Posterior cingulate gyrus (tissue), 11 donors: ENCODE data around the gene TMEM165.
"Not testable (repeated sequence)": the region's sequence is repeated elsewhere in the genome, so short reads cannot be mapped to it uniquely, and the experiment has no call there.

Experiments
- DNase-seq, 10 donors: peaks; one replicate each; pipeline versions ENCODE4 v3.0.0 to v3.0.0-alpha.2; 2020 to 2021; ENCODE audit warnings: mixed read lengths in 3 of 10
- intact Hi-C: fragments of 100-400 bp; cut with DNase I; formaldehyde crosslinking; loops from one replicate; pipeline ENCODE4 v1.15.1; 2023

The TMEM165 gene, protein sequence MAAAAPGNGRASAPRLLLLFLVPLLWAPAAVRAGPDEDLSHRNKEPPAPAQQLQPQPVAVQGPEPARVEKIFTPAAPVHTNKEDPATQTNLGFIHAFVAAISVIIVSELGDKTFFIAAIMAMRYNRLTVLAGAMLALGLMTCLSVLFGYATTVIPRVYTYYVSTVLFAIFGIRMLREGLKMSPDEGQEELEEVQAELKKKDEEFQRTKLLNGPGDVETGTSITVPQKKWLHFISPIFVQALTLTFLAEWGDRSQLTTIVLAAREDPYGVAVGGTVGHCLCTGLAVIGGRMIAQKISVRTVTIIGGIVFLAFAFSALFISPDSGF

DNA sequence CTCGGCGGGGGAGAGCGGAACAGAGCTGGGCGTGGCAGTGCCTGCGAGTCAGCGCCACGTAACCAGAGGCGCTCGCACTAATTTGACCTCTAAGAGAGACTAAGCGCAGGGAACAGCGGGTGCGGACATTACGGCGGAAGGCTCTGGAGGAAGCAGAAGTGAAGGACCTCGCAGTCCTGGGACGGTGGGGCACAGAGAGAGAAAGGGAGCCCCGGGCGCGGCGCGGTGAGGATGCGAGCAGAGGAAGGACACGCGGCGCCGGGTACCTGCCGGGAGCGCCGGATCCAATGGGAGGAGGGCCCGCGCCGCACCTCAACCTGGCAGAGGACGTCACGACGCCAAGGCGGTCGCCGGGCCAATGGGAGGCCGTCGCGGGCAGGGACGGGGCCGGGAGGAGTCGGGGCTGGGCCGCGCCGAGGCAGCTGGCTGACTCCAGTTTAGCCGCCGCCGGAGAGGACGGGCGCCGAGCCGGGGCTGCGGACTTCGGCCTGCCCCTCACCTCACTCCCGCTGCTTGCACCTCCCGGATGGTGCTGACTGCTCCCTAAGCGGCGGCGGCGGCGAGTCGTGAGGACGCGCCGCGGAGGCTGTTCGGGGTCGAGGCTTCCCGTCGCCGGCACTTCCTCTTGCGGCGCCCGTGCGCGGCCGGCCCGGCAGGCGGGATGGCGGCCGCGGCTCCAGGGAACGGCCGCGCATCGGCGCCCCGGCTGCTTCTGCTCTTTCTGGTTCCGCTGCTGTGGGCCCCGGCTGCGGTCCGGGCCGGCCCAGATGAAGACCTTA is at the start of gene TMEM165:
TMEM165 (plus strand) TSS at position 429 of the 779 bp plus-strand sequence; CDS start at position 662, 233 bp downstream.
- intact Hi-C loops, result loop anchor here (1.0 to 10.0 kb wide), 4 partner anchors 33 to 459 kb away; partner anchors contain the start of genes CLOCK, EXOC1 and SRD5A3
- DNase-seq, result peak; percentile 81 to 99 (median 92)

DNA sequence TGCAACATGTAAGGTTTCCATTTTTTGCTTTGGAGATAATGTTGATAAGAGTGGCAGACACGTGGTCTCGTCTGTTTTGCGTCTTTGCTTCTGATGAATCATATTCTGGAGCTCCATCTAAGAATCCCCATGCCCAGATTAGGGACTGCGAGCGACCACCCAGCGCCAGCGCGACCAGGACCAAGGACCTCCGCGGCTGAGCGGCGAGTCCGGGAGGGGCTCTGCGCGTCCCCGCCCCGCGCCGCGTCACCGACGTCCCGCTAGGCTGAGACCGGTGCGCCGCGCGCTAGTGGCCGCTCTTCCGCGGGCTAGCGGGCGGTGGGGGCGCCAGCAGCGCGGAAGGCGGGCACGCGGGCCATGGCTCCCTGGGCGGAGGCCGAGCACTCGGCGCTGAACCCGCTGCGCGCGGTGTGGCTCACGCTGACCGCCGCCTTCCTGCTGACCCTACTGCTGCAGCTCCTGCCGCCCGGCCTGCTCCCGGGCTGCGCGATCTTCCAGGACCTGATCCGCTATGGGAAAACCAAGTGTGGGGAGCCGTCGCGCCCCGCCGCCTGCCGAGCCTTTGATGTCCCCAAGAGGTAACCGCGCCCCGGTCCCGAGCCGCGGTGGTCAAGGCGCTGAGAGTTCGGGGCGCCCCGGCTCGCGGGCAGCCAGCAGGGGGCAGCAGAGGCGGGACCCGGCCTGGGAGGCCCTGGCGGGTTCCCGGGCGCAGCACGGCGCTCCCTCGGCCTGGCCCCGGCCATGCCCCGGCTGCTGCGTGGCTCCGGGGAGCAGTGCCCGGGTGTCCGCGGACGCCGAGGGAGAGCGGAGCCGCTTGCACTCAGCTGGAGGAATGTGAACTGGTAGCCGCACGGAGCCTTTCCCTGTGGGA is 49.5 kb upstream of the TMEM165 start, which contains the start of gene SRD5A3:
SRD5A3 (plus strand) TSS at position 263 of the 871 bp plus-strand sequence; CDS start at position 358, 95 bp downstream.
- intact Hi-C loops, result loop anchor here (1.0 to 5.0 kb wide), 4 partner anchors 49 to 506 kb away; partner anchors contain the start of genes EXOC1 and TMEM165
- DNase-seq, result peak; percentile 67 to 97 (median 80)

DNA sequence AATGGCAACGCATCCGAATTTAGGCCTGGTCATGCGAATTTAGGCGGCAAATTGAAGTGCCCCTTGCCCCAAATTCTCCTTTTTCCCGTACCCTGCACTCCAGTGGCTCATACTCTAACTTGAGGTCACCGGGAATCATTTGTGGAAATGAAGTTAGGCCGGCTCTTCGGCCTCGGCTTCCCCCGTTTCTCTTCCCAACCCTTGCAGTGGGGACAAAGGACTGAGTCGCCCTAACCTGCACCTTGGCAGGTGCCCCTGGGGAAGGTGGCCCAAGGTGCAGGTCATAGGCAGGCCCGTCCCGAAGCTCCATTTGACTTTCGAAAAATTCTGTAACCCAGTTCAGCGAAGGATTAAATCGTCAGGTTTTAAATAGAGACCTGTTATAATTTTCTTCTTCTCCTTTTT is 48.9 kb upstream of the TMEM165 start:
- DNase-seq, result no peak
- intact Hi-C loops, result loop anchor here (1.0 to 5.0 kb wide), 4 partner anchors 48 to 505 kb away; partner anchors contain the start of genes EXOC1 and TMEM165

DNA sequence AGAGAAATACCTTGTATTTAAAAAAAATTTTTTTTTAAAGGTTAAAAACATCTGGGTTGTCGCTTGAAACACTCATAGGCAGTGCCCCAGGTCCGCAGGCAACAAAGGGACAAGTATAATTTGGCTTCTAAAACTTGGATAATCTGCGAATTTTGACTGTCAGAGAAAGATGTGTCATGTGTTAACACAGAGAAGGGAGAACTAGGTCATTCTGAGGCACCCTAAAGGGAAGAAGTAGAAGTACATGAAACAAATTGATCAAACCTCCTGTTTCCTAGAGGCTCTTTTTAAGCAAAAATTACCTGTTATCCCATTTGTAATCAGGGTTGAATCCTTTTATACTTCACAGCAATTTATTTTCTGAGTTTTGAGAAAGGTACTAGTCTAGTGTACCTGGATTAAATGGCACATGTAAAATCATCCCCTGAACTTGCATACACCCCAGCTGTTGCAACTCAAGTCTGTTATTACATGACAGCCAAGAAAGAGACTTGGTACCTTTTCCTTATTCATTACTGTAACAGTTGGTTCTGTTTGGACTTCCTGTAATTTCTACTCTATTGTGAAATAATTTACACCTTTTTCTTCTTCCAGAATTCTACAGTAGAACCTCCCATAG is 48.0 kb upstream of the TMEM165 start:
- intact Hi-C loops, result loop anchor here (2.0 to 5.0 kb wide), 2 partner anchors 207 to 505 kb away; partner anchors contain the start of gene EXOC1

DNA sequence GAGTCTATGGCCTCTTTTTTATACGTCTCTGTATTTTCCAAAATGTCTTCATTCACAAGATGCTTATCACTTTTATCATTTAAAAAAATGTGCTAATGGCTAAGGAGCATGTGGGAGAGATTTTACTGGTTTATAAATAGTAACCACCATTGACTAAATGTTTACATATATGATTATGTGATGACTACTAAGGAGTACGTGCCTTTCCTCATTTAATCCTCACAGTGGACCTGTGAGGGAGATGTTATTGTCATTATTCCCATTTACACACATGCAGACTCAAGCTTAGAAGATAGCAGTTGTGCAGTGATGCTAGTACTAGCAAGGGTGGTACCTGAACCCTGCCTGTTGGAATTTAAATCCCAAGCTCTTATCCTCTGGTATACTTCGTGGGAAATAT is 47.3 kb upstream of the TMEM165 start:
- DNase-seq, result no peak
- intact Hi-C loops, result loop anchor here (5.0 kb wide), 1 partner anchor 504 kb away; the partner anchor contains the start of gene EXOC1

More for the DNA sequence above, 48.0 kb upstream of the TMEM165 start:
- DNase-seq, result no peak

DNA sequence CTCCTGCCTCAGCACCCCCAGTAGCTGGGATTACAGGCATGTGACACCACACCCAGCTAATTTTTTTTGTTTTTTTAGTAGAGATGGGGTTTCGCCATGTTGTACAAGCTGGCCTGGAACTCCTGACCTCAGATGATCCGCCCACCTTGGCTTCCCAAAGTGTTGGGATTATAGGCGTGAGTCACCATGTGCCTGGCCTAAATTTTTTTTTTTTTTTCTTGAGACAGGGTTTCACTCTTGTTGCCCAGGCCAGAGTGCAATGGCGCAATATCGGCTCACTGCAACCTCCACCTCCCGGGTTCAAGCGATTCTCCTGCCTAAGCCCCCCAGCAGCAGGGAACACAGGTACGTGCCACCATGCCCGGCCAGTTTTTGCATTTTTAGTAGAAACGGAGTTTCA is 44.9 kb upstream of the TMEM165 start:
- DNase-seq, intact Hi-C loops: not testable (repeated sequence)

DNA sequence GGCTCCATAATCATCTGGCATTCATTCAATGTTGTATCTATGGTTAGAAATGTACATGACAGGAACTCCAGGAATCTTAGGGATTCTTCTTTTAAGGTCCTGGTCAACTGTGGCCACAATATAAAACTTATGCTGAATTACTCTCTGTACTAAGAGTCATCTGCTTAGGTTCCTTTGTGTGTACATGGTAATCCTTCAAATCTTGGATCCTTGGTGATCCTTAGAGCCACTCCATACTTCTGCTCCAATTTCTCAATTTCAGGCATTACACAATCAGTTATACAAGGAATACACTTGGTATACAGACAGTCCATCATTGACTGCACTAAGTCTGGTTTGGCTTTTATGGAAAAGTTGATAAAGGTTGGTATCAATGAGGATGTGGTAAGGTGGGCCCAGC is 43.9 kb upstream of the TMEM165 start:
- no peak for DNase-seq
- intact Hi-C loops, result no loop called here

DNA sequence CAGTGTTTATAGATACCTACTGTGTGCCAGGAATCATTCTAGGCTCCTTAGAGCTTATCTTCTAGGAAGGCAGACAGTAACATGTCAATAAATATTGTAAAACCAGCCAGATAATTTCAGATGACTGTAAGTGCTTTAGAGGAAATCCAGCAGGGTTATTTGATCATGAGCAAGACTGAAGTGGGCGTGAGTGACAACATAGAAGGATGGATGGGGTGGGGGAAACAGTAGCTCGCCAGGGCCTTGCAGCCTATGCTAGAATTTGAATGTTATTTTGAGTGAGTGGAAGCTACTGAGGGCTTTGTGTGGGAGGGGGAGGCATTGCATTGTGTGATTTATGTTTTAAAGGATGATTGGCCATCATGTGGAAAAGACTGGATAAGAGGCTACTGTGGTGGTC is 43.0 kb upstream of the TMEM165 start:
- no peak for DNase-seq
- intact Hi-C loops, result no loop called here

DNA sequence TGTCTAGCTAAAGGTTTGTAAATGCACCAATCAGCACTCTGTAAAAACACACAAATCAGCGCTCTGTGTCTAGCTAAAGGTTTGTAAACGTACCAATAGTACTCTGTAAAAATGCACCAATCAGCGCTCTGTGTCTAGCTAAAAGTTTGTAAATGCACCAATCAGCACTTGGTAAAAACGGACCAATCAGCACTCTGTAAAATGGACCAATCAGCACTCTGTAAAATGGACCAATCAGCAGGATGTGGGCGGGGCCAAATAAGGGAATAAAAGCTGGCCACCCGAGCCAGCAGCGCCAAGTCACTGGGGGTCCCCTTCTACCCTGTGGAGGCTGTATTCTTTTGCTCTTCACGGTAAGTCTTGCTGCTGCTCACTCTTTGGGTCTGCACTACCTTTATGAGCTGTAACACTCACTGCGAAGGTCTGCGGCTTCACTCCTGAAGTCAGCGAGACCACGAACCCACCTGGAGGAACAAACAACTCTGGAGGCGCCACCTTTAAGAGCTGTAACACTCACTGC is 42.5 kb upstream of the TMEM165 start:
- intact Hi-C loops, DNase-seq: not testable (repeated sequence)

DNA sequence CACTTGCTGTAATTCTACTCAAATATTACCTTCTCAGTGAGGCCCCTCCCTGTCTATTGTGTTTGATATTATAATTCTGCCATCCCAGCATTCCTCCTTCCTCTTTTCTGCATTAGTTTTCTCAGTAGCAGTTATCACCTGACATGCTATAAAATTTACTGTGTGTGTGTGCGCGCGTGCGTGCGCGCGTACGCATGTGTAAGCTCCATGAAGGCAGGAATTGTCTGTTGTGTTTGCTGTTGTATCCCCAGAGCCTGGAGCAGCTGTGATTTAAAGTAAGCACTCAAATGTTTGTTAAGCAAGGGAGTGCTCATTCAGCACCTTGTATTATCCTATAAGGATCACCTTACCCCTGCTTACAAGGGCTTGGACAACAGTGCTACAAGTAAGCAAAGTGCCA is 41.1 kb upstream of the TMEM165 start:
- intact Hi-C loops, result no loop called here
- DNase-seq, result no peak

DNA sequence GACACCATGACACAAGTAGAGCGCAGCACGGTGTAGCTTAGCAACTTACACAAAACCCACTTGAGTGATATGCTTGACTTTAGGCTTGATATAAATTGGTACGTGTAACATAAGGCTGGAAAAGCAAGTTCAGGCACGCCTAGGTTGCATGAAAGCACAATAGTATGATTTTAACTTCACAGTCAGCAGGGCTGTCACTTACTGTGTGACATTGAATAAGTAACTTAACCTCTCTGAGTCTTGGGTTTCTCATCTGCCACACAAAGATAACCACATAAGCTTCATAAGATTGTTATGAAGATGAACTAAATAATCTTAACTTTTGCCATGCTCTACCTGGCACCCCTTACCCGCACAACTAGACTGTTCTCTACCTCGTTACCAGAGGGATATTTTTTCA is 40.2 kb upstream of the TMEM165 start:
- intact Hi-C loops, result no loop called here

DNA sequence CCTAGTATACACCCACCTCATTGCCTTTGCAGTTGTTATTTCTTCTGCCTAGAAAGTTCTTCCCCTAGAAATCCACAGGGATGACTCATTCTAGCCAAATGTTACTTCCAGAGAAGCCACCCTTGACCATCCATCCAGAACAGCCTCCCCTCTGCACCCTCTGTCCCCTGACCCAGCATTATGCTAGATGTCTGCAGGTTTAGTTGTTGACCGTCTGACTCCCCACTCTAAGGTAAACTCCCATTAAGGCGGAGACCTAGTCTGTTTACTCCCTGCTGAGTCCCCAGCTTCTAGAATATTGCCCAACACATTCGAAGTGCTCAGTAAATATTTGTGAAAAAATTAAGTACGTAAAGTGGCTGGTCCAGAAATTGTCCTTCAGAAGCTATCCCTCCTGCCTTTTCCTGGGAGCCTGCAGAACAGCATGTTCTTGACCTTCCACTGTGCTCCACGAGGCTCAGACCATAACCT is 38.7 kb upstream of the TMEM165 start:
- no peak for DNase-seq
- intact Hi-C loops, result no loop called here

More for the DNA sequence above, 40.2 kb upstream of the TMEM165 start:
- DNase-seq, result no peak

DNA sequence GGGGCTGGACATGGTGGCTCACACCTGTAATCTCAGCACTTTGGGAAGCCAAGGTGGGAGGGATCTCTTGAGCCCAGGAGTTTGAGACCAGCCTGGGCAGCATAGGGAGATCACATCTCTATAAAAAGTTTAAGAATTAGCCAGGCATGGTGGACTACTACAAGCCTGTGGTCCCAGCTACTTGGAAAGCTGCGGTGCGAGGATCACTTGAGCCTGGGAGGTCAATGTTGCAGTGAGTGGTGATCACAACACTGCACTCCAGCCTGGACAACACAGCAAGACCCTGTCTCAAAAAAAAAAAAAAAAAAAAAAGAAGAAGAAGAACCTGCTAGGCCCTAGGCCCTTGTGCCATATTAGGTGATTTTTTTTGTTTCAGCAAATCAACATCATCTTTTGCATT is 37.5 kb upstream of the TMEM165 start:
- no peak for DNase-seq
- intact Hi-C loops, result no loop called here

DNA sequence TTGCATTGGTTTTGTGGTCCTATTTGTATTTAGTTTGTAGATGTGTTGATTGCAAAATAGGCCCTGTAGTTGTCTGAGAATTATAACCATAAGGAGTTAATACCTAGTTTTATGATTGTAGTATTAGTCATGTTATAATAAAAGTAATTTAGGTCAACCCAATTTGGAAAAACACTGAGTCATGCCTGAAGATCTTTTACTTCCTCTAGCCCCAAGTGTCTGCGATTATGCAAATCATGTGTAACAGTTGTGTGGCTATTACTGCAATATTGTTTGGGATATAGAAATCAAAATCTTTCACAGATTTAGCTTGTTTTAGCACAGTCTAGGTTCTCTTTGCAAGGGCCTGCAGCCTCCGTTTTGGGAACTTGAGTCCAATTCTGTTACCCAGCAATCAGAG is 37.1 kb upstream of the TMEM165 start:
- intact Hi-C loops, result no loop called here
- DNase-seq, result no peak

DNA sequence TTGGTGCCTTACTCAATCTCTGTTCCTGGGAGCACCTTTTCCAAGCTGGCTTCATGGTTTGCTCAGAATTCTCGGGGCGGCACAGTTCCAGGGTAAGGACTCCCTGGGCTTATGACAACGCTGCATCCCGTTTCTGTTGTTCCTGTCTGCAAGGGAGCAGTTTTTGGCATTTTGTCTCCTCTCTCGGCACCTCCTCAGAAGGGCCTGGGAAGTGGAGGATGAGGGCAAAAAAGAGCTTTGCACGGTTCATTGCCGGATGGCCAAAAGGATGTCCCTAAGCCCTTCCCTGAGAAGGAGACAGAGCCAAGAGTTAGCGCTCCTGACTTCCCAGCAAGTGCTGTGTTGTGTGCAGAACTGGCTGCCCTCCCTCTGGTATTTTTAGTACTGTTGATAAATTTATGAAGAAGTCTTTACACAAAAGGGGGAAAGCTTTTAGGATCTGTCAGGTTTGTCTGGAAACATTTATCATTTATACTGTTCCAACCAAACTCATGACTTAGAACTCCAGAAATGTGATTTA is 36.3 kb upstream of the TMEM165 start:
- DNase-seq, result no peak
- intact Hi-C loops, result no loop called here

DNA sequence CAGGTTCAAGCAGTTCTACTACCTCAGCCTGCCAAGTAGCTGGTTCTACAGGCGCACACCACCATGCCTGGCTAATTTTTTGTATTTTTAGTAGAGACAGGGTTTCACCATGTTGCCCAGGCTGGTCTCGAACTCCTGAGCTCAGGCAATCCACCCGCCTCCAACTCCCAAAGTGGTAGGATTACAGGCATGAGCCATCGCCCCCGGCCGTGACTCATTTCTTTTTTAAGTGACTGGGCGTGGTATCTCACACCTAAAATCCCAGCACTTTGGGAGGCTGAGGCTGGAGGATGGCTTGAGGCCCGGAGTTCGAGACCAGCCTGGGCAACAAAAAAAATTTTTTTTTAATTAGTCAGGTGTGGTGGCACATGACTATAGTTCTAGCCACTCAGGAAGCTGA is 32.8 kb upstream of the TMEM165 start:
- DNase-seq, result peak in 1 of 10 donors; percentile 72
- intact Hi-C loops, result loop anchor here (5.0 kb wide), 1 partner anchor 34 kb away; the partner anchor contains the start of gene TMEM165

DNA sequence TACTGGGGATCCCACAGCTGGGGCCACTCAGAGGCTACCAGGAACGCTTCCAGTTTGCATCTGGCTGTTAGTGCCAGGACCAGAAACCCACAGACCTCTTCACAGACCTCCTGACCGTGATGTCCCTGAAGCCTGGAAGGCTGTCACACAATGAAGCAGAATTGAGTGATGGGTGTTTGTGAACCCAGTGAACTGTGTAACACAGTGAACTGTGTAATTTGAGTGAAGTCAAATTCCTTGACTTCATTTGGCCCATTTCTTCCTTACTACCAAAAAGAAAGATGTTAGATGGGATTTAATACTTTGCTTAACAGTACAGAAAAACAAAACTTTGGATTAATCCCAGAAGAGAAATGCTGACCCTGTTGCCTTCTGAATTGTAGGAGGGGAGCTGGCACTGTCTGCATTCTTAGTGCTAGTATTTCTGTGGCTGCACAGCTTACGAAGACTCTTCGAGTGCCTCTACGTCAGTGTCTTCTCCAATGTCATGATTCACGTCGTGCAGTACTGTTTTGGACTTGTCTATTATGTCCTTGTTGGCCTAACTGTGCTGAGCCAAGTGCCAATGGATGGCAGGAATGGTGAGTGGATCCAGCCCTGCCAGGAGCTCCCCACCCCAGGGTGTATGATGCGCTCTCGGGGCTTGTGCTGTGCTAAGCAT is 31.9 kb upstream of the TMEM165 start:
- peak in 7 of 10 donors; percentile 55 to 94 (median 64) for DNase-seq
- intact Hi-C loops, result loop anchor here (5.0 kb wide), 1 partner anchor 33 kb away; the partner anchor contains the start of gene TMEM165

DNA sequence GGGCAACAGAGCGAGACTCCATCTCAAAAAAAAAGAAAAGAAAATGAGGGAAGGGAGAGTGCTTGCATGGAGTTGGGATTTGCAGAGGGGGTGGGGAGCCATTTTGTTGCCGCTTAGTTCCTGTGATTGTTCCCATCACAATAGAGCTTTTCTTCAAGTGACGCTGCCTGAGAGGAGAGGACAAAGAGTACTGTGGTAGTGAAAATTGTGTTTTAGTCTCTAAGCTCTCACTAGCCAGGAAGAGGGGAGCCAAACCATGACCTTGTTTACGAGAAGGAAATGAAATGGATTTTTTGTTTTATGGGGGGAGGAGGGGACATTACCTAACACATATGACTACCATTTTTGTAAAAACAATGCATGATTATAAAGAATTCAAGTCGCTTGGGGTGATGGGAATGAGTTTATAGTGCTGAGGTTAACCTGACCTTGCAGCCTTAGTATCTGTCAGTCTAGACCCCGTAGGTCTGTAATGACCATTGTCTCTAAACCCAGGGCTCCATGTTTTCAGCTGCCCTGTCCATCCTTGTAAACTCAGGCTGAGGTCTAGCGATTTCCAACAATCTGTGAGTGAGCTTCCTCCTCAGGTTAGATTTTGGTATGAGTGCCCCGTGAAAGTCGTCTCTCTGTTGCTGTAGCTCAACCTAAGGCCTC is 30.9 kb upstream of the TMEM165 start:
- intact Hi-C loops, result loop anchor here (5.0 kb wide), 1 partner anchor 32 kb away; the partner anchor contains the start of gene TMEM165
- DNase-seq, result peak in 6 of 10 donors; percentile 21 to 90 (median 50)
